Lower lobe of right lung (tissue), 2 donors: Measurements from ENCODE around the gene HMOX1. TPM values are rescaled to one million over a fixed set of nuclear protein-coding genes. Genes with fewer than 3 reads are reported as not detected.
"Not testable (repeated sequence)": the region's sequence is repeated elsewhere in the genome, so short reads cannot be mapped to it uniquely, and the experiment has no call there.

Experiments used
- ATAC-seq, 2 donors: fragments of 200-7000 bp; cut with Tn5 transposase; one replicate each; pipeline ENCODE4 v1.9.1; 2020 to 2022; ENCODE audit warnings: mild to moderate bottlenecking in 2 of 2, moderate library complexity in 2 of 2
- DNase-seq: peaks from one replicate; pipeline ENCODE4 v3.0.0-alpha.2; 2020
- H3K27ac ChIP-seq: fragments of 200-600 bp; one replicate; pipeline ENCODE4 v1.8.0; 2022
- H3K27me3 ChIP-seq: fragments of 200-600 bp; one replicate; pipeline ENCODE4 v1.8.0; 2022; ENCODE audit warnings: low read depth
- H3K36me3 ChIP-seq: fragments of 200-600 bp; one replicate; pipeline ENCODE4 v1.8.0; 2022; ENCODE audit warnings: mild to moderate bottlenecking
- H3K4me1 ChIP-seq: fragments of 200-600 bp; one replicate; pipeline ENCODE4 v1.8.0; 2022
- H3K4me3 ChIP-seq: fragments of 200-600 bp; one replicate; pipeline ENCODE4 v1.8.0; 2022; ENCODE audit warnings: mild to moderate bottlenecking
- H3K9me3 ChIP-seq: fragments of 200-600 bp; one replicate; pipeline ENCODE4 v1.8.0; 2022
- CTCF ChIP-seq: fragments of 200-600 bp; IDR thresholded peaks from one replicate; pipeline ENCODE4 v1.8.0; 2022; ENCODE audit warnings: antibody characterized with exemption, mild to moderate bottlenecking
- intact Hi-C: fragments of 100-400 bp; cut with DNase I; formaldehyde crosslinking; loops from one replicate; pipeline ENCODE4 v1.11.0; 2022
- total RNA-seq: library from RNA; stranded (reverse); fragmentation: NEBNext Ultra II Directional; extraction: Animal tissue kit (Norgen Biotek cat#: 25700); gene quantifications from one replicate; pipeline ENCODE4 v1.2.1, GENCODE V29; 2021
- donor health status: DM: no; HTN: yes; CAD: no; lungs with severe emphysema.

Gene HMOX1
- total RNA-seq, 1 donor from 2014 or later = 68.3 TPM

- H3K36me3 ChIP-seq = peaks cover 48% of the 10 kb centered on the region
- peaks cover 10% of the 10 kb centered on the region for H3K4me1 ChIP-seq
- H3K27ac ChIP-seq = no peak overlapping the region
- no peaks in the 10 kb centered on the region for H3K27me3 ChIP-seq
- ATAC-seq (no peak), DNase-seq (no peak)
- no peaks in the 10 kb centered on the region for H3K9me3 ChIP-seq
- intact Hi-C loops = no loop called here
- no peak for TF ChIP-seq CTCF
- H3K4me3 ChIP-seq = no peak overlapping the region
These were observed 13.1 kb downstream of the HMOX1 start for GRCh38 chr22:35394011-35394312.

- Histone ChIP-seq H3K4me3 (no peak overlapping the region), H3K4me1 (peaks cover 10% of the 10 kb centered on the region), H3K27ac (no peak overlapping the region), H3K9me3 (no peaks in the 10 kb centered on the region), H3K27me3 (no peaks in the 10 kb centered on the region), H3K36me3 (peaks cover 42% of the 10 kb centered on the region)
- DNase-seq (no peak), ATAC-seq (no peak)
- intact Hi-C loops = no loop called here
- TF ChIP-seq CTCF = no peak
These were observed 14.1 kb downstream of the HMOX1 start for GRCh38 chr22:35394810-35395563.

GRCh38 chr22:35396622-35397021 lies 15.7 kb downstream of the HMOX1 start:
- H3K4me3 ChIP-seq, H3K9me3 ChIP-seq, H3K27me3 ChIP-seq, ATAC-seq, intact Hi-C loops, DNase-seq: not testable (repeated sequence)
- Histone ChIP-seq H3K36me3 (peaks cover 31% of the 10 kb centered on the region), H3K27ac (peak overlapping the region; percentile 49), H3K4me1 (peaks cover 20% of the 10 kb centered on the region)

GRCh38 chr22:35397095-35397904 lies 16.4 kb downstream of the HMOX1 start:
- peaks cover 24% of the 10 kb centered on the region for H3K36me3 ChIP-seq
- DNase-seq (no peak), ATAC-seq (no peak)
- H3K9me3 ChIP-seq = no peaks in the 10 kb centered on the region
- peaks cover 20% of the 10 kb centered on the region for H3K4me1 ChIP-seq
- no peak for TF ChIP-seq CTCF
- no peaks in the 10 kb centered on the region for H3K27me3 ChIP-seq
- intact Hi-C loops = no loop called here
- no peak overlapping the region for H3K4me3 ChIP-seq
- peak overlapping the region; percentile 49 for H3K27ac ChIP-seq

- H3K36me3 ChIP-seq = peaks cover 19% of the 10 kb centered on the region
- TF ChIP-seq CTCF = no peak
- no peak overlapping the region for H3K27ac ChIP-seq
- H3K9me3 ChIP-seq = no peaks in the 10 kb centered on the region
- ATAC-seq = no peak
- DNase-seq = no peak
- no peaks in the 10 kb centered on the region for H3K27me3 ChIP-seq
- peaks cover 20% of the 10 kb centered on the region for H3K4me1 ChIP-seq
- no peak overlapping the region for H3K4me3 ChIP-seq
- intact Hi-C loops = no loop called here
These were observed 17.7 kb downstream of the HMOX1 start for GRCh38 chr22:35398591-35398973.

- Histone ChIP-seq H3K36me3 (peaks cover 19% of the 10 kb centered on the region), H3K27ac (peak overlapping the region; percentile 79), H3K4me3 (peak overlapping the region; percentile 73), H3K9me3 (no peaks in the 10 kb centered on the region), H3K4me1 (peaks cover 20% of the 10 kb centered on the region), H3K27me3 (no peaks in the 10 kb centered on the region)
- TF ChIP-seq CTCF = no peak
- intact Hi-C loops = no loop called here
- ATAC-seq (no peak), DNase-seq (no peak)
These were observed 18.3 kb downstream of the HMOX1 start for GRCh38 chr22:35399114-35399677.
